Adrenal gland (tissue), 12 donors: ENCODE data around the gene LMNA. TPM values are rescaled to one million over a fixed set of nuclear protein-coding genes. Genes with fewer than 3 reads are reported as not detected.

ENCODE experiments used
- DNase-seq, 7 donors: peaks; one replicate each; pipeline ENCODE4 v3.0.0-alpha.2; 2019 to 2020
- H3K27ac ChIP-seq, 5 donors: fragments of 200-600 bp; sonication (generic) in 4 of 5; 1 replicate in 3 of 5; 2 replicates in 2 of 5; pipeline versions ENCODE4 v1.5.1 to v1.8.0; 2016 to 2020; ENCODE audit warnings: mild to moderate bottlenecking in 1 of 5
- H3K27me3 ChIP-seq: fragments of 200-600 bp; 2 replicates; pipeline ENCODE4 v1.8.0; 2021
- H3K36me3 ChIP-seq, 2 donors: fragments of 200-600 bp; replicated peaks in 1 of 2; 1 replicate in 1 of 2; 2 replicates in 1 of 2; pipeline versions ENCODE4 v1.5.1 to v1.8.0; 2018 to 2022
- H3K4me1 ChIP-seq, 2 donors: fragments of 200-600 bp; replicated peaks in 1 of 2; 1 replicate in 1 of 2; 2 replicates in 1 of 2; pipeline versions ENCODE4 v1.5.1 to v1.8.0; 2018 to 2021
- H3K4me3 ChIP-seq, 4 donors: fragments of 200-600 bp; sonication (generic) in 3 of 4; one replicate each; pipeline ENCODE4 v1.5.1; 2016 to 2018
- H3K9me3 ChIP-seq, 3 donors: fragments of 200-600 bp; sonication (generic) in 1 of 3; replicated peaks in 1 of 3; 1 replicate in 2 of 3; 2 replicates in 1 of 3; pipeline versions ENCODE4 v1.5.1 to v1.8.0; 2016 to 2021
- CTCF ChIP-seq, 6 experiments: fragments of 450-650 bp in 4 of 6; fragments of 200-600 bp in 2 of 6; sonication (generic) in 1 of 6; IDR thresholded peaks; 1 replicate in 5 of 6; 2 replicates in 1 of 6; pipeline versions ENCODE4 v1.5.1 to v1.8.0; 2016 to 2021; ENCODE audit warnings: antibody characterized with exemption in 6 of 6, mild to moderate bottlenecking in 2 of 6, moderate library complexity in 1 of 6
- POLR2A ChIP-seq, 2 donors: fragments of 450-650 bp; IDR thresholded peaks; one replicate each; pipeline ENCODE4 v1.6.1; 2017; ENCODE audit warnings: antibody characterized with exemption in 2 of 2, mild to moderate bottlenecking in 2 of 2, moderate library complexity in 1 of 2
- WGBS, 4 donors: extraction: QIAGEN DNeasy Blood & Tissue Kit in 2 of 4; methylation state at CpG; one replicate each; pipeline versions ENCODE4 v1.1.5 to v1.1.7; 2013 to 2017; 5-methylcytosine and 5-hydroxymethylcytosine counted together
- intact Hi-C, 2 donors: fragments of 100-400 bp; cut with DNase I; formaldehyde crosslinking; loops; one replicate each; pipeline versions ENCODE4 v1.14.1 to v1.15.0; 2022 to 2023
- polyA plus RNA-seq, 3 donors: library from polyadenylated mRNA; stranded (reverse); fragments of 200-250 nt in 2 of 3; fragments of 350-450 nt in 1 of 3; fragmentation: Illumina TruSeq in 1 of 3; extraction: RNeasy Lipid Tissue Mini Kit (QIAGEN cat#74804) in 1 of 3; gene quantifications; one replicate each; pipeline ENCODE4 v1.2.3, GENCODE V29; 2013 to 2014
- total RNA-seq, 9 donors: library from RNA; depleted of rRNA in 4 of 9; stranded (reverse); fragments of >200 nt in 4 of 9; fragments of 120-200 nt in 1 of 9; fragmentation: NEBNext Ultra II Directional in 1 of 9; extraction: Animal tissue kit (Norgen Biotek cat#: 25700) in 1 of 9; gene quantifications; one replicate each; pipeline versions ENCODE4 v1.1.0 to v1.2.4, GENCODE V29; 2013 to 2023
- donor health status: healthy with polysubstance abuse.
- donor health status: Bipolar disorder and iron deficiency.
- donor health status: DM: yes; HTN: yes; CAD: no.
- donor health status: DM: no; HTN: no; CAD: no.
- donor health status: DM: no; HTN: no; CAD: no.
- donor health status: DM: yes; HTN: yes; CAD: no.

LMNA gene
- total and polyA plus RNA-seq, 12 donors = 116 to 591 (median 382) TPM

GRCh38 chr1:156108664-156109241 lies 5.8 kb upstream of the LMNA start:
- Histone ChIP-seq H3K36me3 (no peaks in the 10 kb centered on the region), H3K27me3 (no peaks in the 10 kb centered on the region), H3K4me3 (no peak overlapping the region), H3K4me1 (peaks cover 8 to 65% of the 10 kb centered on the region in 2 donors), H3K9me3 (no peaks in the 10 kb centered on the region), H3K27ac (peak overlapping the region in 2 of 5 donors; percentile 48 to 97)
- WGBS, 4 donors = 83 to 87% (median 86%) methylated on average over 6 of the region's 6 CpGs
- DNase-seq = no peak
- intact Hi-C loops = no loop called here
- TF ChIP-seq POLR2A (IDR thresholded peaks at IDR 0.05) = no peak
- no peak for TF ChIP-seq CTCF (IDR thresholded peaks at IDR 0.05)

- no peak for TF ChIP-seq CTCF (IDR thresholded peaks at IDR 0.05)
- no peak for TF ChIP-seq POLR2A (IDR thresholded peaks at IDR 0.05)
- H3K4me1 ChIP-seq = peaks cover 11 to 56% of the 10 kb centered on the region in 2 donors
- no peaks in the 10 kb centered on the region for H3K27me3 ChIP-seq
- no peaks in the 10 kb centered on the region for H3K36me3 ChIP-seq
- intact Hi-C loops = no loop called here
- no peak overlapping the region for H3K27ac ChIP-seq
- H3K4me3 ChIP-seq = no peak overlapping the region
- H3K9me3 ChIP-seq = no peaks in the 10 kb centered on the region
- no peak for DNase-seq
- WGBS, 4 donors = 86 to 92% (median 90%) methylated on average over 2 of the region's 2 CpGs
These were observed 4.3 kb upstream of the LMNA start for GRCh38 chr1:156110252-156110651.

GRCh38 chr1:156111355-156111962 lies 3.1 kb upstream of the LMNA start:
- Histone ChIP-seq H3K4me3 (no peak overlapping the region), H3K9me3 (no peaks in the 10 kb centered on the region), H3K27ac (peak overlapping the region in 2 of 5 donors; percentile 13 to 99), H3K36me3 (no peaks in the 10 kb centered on the region), H3K27me3 (no peaks in the 10 kb centered on the region), H3K4me1 (peaks cover 13 to 47% of the 10 kb centered on the region in 2 donors)
- TF ChIP-seq POLR2A (IDR thresholded peaks at IDR 0.05) (no peak), CTCF (IDR thresholded peaks at IDR 0.05) (no peak)
- no peak for DNase-seq
- WGBS, 4 donors = 65 to 87% (median 78%) methylated on average over 4 of the region's 4 CpGs
- intact Hi-C loops = no loop called here

GRCh38 chr1:156112276-156113137 lies 2.0 kb upstream of the LMNA start:
- Histone ChIP-seq H3K27me3 (no peaks in the 10 kb centered on the region), H3K36me3 (no peaks in the 10 kb centered on the region), H3K4me1 (peaks cover 24 to 50% of the 10 kb centered on the region in 2 donors), H3K9me3 (no peaks in the 10 kb centered on the region), H3K27ac (peak overlapping the region in 2 of 5 donors; percentile 42 to 99), H3K4me3 (no peak overlapping the region)
- WGBS, 4 donors = 60 to 69% (median 64%) methylated on average over 8 to 10 of the region's 10 CpGs
- intact Hi-C loops = no loop called here
- TF ChIP-seq POLR2A (IDR thresholded peaks at IDR 0.05) = no peak
- DNase-seq = no peak
